ENCODE measurements around the gene RRAS2.

Gene RRAS2

DNA sequence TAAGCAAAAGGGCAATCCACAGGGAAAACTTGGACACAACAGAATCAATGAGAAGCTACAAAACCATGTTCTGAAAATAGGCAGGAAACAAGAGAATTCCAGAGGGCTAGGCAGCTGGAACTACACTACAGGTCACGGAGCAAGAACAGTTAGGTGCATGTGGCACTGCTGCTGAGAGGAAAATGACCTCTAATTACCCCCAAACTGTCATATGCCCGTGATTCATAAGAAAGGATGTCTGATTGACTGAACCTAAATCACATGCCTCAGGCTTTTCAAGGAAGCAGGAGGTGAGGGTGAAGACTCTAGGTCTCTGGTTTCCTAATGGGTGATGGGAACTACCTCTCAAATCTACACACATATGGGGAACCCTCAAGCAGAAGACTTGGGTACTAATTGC lies 17.9 kb upstream of the RRAS2 start:
- Histone ChIP-seq H3K9me2 (replicated peaks; ENCODE audit: insufficient read depth, low read length) (no peaks in the 10 kb centered on the region), H3K36me3 (replicated peaks; ENCODE audit: insufficient read depth, low read length) (no peaks in the 10 kb centered on the region), H3K9ac (ENCODE audit: low read length) (no peak overlapping the region), H3K27me3 (replicated peaks; ENCODE audit: insufficient read depth, low read length) (no peaks in the 10 kb centered on the region), H2AFZ (ENCODE audit: low read length) (no peak overlapping the region), H3K79me2 (ENCODE audit: low read length) (no peaks in the 10 kb centered on the region), H3K4me3 (ENCODE audit: low read length) (no peak overlapping the region), H3K9me3 (replicated peaks; ENCODE audit: insufficient read depth, low read length) (no peaks in the 10 kb centered on the region), H4K20me1 (ENCODE audit: insufficient read depth, low read length) (no peaks in the 10 kb centered on the region), H3F3A (ENCODE audit: insufficient read depth, low read length) (no peaks in the 10 kb centered on the region), H3K4me1 (ENCODE audit: low read length) (no peaks in the 10 kb centered on the region), H3K27ac (ENCODE audit: low read length) (no peak overlapping the region), H3K4me2 (ENCODE audit: low read depth, low read length) (no peak overlapping the region)
- TF ChIP-seq EZH2 (optimal IDR thresholded peaks at IDR 0.05; ENCODE audit: low read depth, low read length) = no peak
- no peak for TF ChIP-seq EZH2phosphoT487 (IDR thresholded peaks at IDR 0.05; ENCODE audit: low read length)
- TF ChIP-seq, protein P1, sequence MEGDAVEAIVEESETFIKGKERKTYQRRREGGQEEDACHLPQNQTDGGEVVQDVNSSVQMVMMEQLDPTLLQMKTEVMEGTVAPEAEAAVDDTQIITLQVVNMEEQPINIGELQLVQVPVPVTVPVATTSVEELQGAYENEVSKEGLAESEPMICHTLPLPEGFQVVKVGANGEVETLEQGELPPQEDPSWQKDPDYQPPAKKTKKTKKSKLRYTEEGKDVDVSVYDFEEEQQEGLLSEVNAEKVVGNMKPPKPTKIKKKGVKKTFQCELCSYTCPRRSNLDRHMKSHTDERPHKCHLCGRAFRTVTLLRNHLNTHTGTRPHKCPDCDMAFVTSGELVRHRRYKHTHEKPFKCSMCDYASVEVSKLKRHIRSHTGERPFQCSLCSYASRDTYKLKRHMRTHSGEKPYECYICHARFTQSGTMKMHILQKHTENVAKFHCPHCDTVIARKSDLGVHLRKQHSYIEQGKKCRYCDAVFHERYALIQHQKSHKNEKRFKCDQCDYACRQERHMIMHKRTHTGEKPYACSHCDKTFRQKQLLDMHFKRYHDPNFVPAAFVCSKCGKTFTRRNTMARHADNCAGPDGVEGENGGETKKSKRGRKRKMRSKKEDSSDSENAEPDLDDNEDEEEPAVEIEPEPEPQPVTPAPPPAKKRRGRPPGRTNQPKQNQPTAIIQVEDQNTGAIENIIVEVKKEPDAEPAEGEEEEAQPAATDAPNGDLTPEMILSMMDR (IDR thresholded peaks at IDR 0.05; ENCODE audit: low read length) = no peak
- no peak for DNase-seq

DNA sequence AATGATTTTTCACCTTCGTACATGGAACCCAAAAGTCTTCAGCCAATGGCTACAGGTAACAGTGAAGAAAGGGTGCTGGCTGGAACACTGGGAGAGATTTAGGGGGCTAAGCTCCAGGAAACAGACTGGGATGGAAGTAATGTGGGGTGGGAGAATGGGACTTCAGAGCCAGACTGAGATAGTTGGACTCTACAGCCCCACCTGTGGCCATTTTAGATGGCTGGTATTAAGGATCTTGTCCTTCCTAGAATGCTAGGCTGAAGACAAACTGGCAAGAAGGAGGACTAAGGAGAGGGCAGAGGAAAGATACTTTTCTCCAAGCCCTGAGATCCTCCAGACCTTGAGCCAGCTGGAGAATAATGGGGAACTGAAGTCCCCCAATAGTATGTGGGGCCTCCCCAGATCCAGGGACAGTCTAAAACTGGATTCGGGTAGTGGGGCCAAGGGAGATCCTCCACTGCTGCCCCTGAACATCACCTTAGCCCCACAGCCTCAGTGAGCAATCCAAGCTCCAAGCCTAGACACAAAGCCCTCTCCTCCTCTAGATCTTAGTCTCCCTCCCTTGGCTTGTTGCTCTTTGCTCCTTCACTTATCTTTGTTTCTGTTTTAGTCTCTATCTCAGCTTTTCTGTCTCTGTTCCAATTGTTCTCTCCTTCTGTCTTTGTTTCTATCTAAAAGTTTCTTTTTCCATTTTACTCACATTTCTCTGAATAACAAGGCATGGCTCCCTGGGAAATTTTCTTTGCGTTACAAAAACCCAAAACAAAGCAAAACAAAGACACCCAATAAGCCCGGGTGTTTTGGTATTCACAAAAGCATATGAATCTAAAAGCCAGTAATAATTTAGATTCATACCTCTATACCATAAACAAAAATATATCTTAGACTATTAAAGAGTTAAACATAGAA lies 16.2 kb upstream of the RRAS2 start:
- H3K9me3 ChIP-seq (replicated peaks; ENCODE audit: insufficient read depth, low read length) = no peaks in the 10 kb centered on the region
- no peak overlapping the region for H3K4me2 ChIP-seq (ENCODE audit: low read depth, low read length)
- H3K79me2 ChIP-seq (ENCODE audit: low read length) = no peaks in the 10 kb centered on the region
- no peaks in the 10 kb centered on the region for H3F3A ChIP-seq (ENCODE audit: insufficient read depth, low read length)
- no peaks in the 10 kb centered on the region for H3K9me2 ChIP-seq (replicated peaks; ENCODE audit: insufficient read depth, low read length)
- no peak overlapping the region for H2AFZ ChIP-seq (ENCODE audit: low read length)
- H4K20me1 ChIP-seq (ENCODE audit: insufficient read depth, low read length) = no peaks in the 10 kb centered on the region
- no peak overlapping the region for H3K27ac ChIP-seq (ENCODE audit: low read length)
- no peak overlapping the region for H3K9ac ChIP-seq (ENCODE audit: low read length)
- H3K4me1 ChIP-seq (ENCODE audit: low read length) = no peaks in the 10 kb centered on the region
- no peak for TF ChIP-seq EZH2phosphoT487 (IDR thresholded peaks at IDR 0.05; ENCODE audit: low read length)
- TF ChIP-seq, protein P1 (IDR thresholded peaks at IDR 0.05; ENCODE audit: low read length) = peak; percentile 16; the same call in 1 of the 2 replicates
- no peak overlapping the region for H3K4me3 ChIP-seq (ENCODE audit: low read length)
- H3K27me3 ChIP-seq (replicated peaks; ENCODE audit: insufficient read depth, low read length) = no peaks in the 10 kb centered on the region
- DNase-seq = no peak
- no peaks in the 10 kb centered on the region for H3K36me3 ChIP-seq (replicated peaks; ENCODE audit: insufficient read depth, low read length)

DNA sequence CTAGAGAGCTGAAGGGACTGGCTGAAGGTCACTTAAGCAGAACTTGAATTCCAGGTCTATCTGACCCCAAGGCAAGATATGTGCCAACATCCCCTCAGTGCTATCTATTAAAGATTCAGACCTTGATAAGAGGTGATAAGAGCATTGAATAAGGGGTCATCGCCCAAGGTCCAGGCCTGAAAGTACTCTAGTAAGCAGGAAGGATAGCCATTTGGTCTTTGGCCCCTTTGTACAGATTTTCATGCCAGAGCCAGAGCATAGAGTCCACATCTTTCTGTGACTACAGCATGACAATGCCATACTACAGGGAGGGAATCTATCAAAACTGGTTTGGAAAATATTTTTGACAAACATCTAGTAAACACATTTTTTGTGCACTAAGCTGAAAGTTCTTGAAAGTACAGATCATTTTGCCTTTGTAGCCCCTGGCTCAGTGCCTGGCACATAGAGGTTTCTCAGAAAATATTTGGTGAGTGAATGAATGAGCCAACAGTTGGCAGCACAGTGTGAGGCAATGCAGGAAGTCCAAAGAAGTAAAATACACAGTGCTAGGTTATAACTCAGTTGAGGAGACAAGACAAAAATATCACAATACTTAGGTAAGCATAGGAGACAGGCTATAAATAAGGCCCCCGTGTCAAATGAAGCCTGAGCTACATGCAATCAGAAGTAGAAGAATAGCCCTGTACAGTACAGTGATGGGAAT lies 15.1 kb upstream of the RRAS2 start:
- Histone ChIP-seq H3K4me2 (ENCODE audit: low read depth, low read length) (no peak overlapping the region), H3K9me2 (replicated peaks; ENCODE audit: insufficient read depth, low read length) (no peaks in the 10 kb centered on the region), H3K9ac (ENCODE audit: low read length) (no peak overlapping the region), H3F3A (ENCODE audit: insufficient read depth, low read length) (no peaks in the 10 kb centered on the region), H3K79me2 (ENCODE audit: low read length) (no peaks in the 10 kb centered on the region), H3K27me3 (replicated peaks; ENCODE audit: insufficient read depth, low read length) (no peaks in the 10 kb centered on the region), H3K4me3 (ENCODE audit: low read length) (no peak overlapping the region), H2AFZ (ENCODE audit: low read length) (no peak overlapping the region), H3K4me1 (ENCODE audit: low read length) (no peaks in the 10 kb centered on the region), H3K27ac (ENCODE audit: low read length) (no peak overlapping the region), H3K9me3 (replicated peaks; ENCODE audit: insufficient read depth, low read length) (no peaks in the 10 kb centered on the region), H4K20me1 (ENCODE audit: insufficient read depth, low read length) (no peaks in the 10 kb centered on the region), H3K36me3 (replicated peaks; ENCODE audit: insufficient read depth, low read length) (no peaks in the 10 kb centered on the region)
- TF ChIP-seq EZH2phosphoT487 (IDR thresholded peaks at IDR 0.05; ENCODE audit: low read length) = no peak
- TF ChIP-seq, protein P1 (IDR thresholded peaks at IDR 0.05; ENCODE audit: low read length) = no peak
- no peak for TF ChIP-seq EZH2 (optimal IDR thresholded peaks at IDR 0.05; ENCODE audit: low read depth, low read length)
- DNase-seq = no peak
